SH-SY5Y (cell line): ENCODE measurements around the gene RBM39.

Experiments
- GATA2 ChIP-seq: IDR thresholded peaks from 2 replicates; pipeline ENCODE4 v1.6.1; 2011; ENCODE audit warnings: mild to moderate bottlenecking, low read depth, low read length
- GATA3 ChIP-seq: IDR thresholded peaks from 2 replicates; pipeline ENCODE4 v1.6.1; 2011; ENCODE audit warnings: low read depth, mild to moderate bottlenecking, low read length, moderate library complexity

DNA sequence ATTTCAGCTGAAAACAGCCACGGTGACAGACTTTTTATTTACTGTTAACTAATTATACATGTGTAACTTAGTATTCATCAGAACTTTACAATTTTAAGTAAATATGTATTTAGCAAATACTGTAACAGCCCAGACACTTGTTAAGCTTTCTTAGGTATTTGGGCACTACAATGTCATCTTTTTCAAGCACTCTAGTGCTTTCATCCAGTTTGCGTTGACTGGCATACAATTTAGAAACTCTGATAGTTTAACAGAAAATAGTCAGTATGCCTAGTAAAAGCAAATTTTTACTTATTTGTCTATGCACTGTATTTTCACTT is 10.6 kb downstream of the RBM39 start:
- TF ChIP-seq GATA2 (no peak), GATA3 (no peak)
